ENCODE measurements around the gene UVRAG.
A peak's percentile ranks its signal among the peaks of the same experiment; 100 is the strongest.

UVRAG gene

GRCh38 chr11:76023236-76024068 lies 208.4 kb downstream of the UVRAG start:
- Histone ChIP-seq H2AFZ (ENCODE audit: low read length) (no peak overlapping the region), H3K9me2 (replicated peaks; ENCODE audit: insufficient read depth, low read length) (no peaks in the 10 kb centered on the region), H3K9me3 (replicated peaks; ENCODE audit: insufficient read depth, low read length) (no peaks in the 10 kb centered on the region), H3K27ac (ENCODE audit: low read length) (peak overlapping the region; percentile 34; the same call in 1 of the 2 replicates), H3K27me3 (replicated peaks; ENCODE audit: insufficient read depth, low read length) (no peaks in the 10 kb centered on the region), H3K4me2 (ENCODE audit: low read depth, low read length) (peak overlapping the region; percentile 24; the same call in 1 of the 2 replicates), H3K36me3 (replicated peaks; ENCODE audit: insufficient read depth, low read length) (no peaks in the 10 kb centered on the region), H3K79me2 (ENCODE audit: low read length) (no peaks in the 10 kb centered on the region), H3F3A (ENCODE audit: insufficient read depth, low read length) (peaks cover 39% of the 10 kb centered on the region), H4K20me1 (ENCODE audit: insufficient read depth, low read length) (no peaks in the 10 kb centered on the region), H3K4me1 (ENCODE audit: low read length) (peaks cover 50% of the 10 kb centered on the region), H3K4me3 (ENCODE audit: low read length) (no peak overlapping the region), H3K9ac (ENCODE audit: low read length) (no peak overlapping the region)
- TF ChIP-seq, protein P1, sequence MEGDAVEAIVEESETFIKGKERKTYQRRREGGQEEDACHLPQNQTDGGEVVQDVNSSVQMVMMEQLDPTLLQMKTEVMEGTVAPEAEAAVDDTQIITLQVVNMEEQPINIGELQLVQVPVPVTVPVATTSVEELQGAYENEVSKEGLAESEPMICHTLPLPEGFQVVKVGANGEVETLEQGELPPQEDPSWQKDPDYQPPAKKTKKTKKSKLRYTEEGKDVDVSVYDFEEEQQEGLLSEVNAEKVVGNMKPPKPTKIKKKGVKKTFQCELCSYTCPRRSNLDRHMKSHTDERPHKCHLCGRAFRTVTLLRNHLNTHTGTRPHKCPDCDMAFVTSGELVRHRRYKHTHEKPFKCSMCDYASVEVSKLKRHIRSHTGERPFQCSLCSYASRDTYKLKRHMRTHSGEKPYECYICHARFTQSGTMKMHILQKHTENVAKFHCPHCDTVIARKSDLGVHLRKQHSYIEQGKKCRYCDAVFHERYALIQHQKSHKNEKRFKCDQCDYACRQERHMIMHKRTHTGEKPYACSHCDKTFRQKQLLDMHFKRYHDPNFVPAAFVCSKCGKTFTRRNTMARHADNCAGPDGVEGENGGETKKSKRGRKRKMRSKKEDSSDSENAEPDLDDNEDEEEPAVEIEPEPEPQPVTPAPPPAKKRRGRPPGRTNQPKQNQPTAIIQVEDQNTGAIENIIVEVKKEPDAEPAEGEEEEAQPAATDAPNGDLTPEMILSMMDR (IDR thresholded peaks at IDR 0.05; ENCODE audit: low read length) = no peak
- TF ChIP-seq EZH2phosphoT487 (IDR thresholded peaks at IDR 0.05; ENCODE audit: low read length) (no peak), EZH2 (optimal IDR thresholded peaks at IDR 0.05; ENCODE audit: low read depth, low read length) (no peak)
- DNase-seq = peak; percentile 57

- H3K27ac ChIP-seq (ENCODE audit: low read length) = peak overlapping the region; percentile 67; the same call in 1 of the 2 replicates
- H3K4me1 ChIP-seq (ENCODE audit: low read length) = peaks cover 50% of the 10 kb centered on the region
- H3K9me3 ChIP-seq (replicated peaks; ENCODE audit: insufficient read depth, low read length) = no peaks in the 10 kb centered on the region
- no peak for TF ChIP-seq EZH2phosphoT487 (IDR thresholded peaks at IDR 0.05; ENCODE audit: low read length)
- no peak for TF ChIP-seq EZH2 (optimal IDR thresholded peaks at IDR 0.05; ENCODE audit: low read depth, low read length)
- TF ChIP-seq, protein P1 (IDR thresholded peaks at IDR 0.05; ENCODE audit: low read length) = no peak
- H3K27me3 ChIP-seq (replicated peaks; ENCODE audit: insufficient read depth, low read length) = no peaks in the 10 kb centered on the region
- H3K4me2 ChIP-seq (ENCODE audit: low read depth, low read length) = peak overlapping the region; percentile 55
- H2AFZ ChIP-seq (ENCODE audit: low read length) = no peak overlapping the region
- DNase-seq = peak; percentile 93
- no peaks in the 10 kb centered on the region for H3K79me2 ChIP-seq (ENCODE audit: low read length)
- 0 out of 2 replicates have a peak overlapping the region, but pooled peaks have one; percentile 1 for H3K9ac ChIP-seq (ENCODE audit: low read length)
- no peak overlapping the region for H3K4me3 ChIP-seq (ENCODE audit: low read length)
- H3K36me3 ChIP-seq (replicated peaks; ENCODE audit: insufficient read depth, low read length) = no peaks in the 10 kb centered on the region
- no peaks in the 10 kb centered on the region for H4K20me1 ChIP-seq (ENCODE audit: insufficient read depth, low read length)
- H3K9me2 ChIP-seq (replicated peaks; ENCODE audit: insufficient read depth, low read length) = no peaks in the 10 kb centered on the region
- H3F3A ChIP-seq (ENCODE audit: insufficient read depth, low read length) = peaks cover 39% of the 10 kb centered on the region
Measured at GRCh38 chr11:76025068-76025467, 210.1 kb downstream of the UVRAG start.

- H3K9ac ChIP-seq (ENCODE audit: low read length) = no peak overlapping the region
- no peaks in the 10 kb centered on the region for H4K20me1 ChIP-seq (ENCODE audit: insufficient read depth, low read length)
- peak overlapping the region; percentile 55; the same call in 1 of the 2 replicates for H3K4me2 ChIP-seq (ENCODE audit: low read depth, low read length)
- H2AFZ ChIP-seq (ENCODE audit: low read length) = no peak overlapping the region
- TF ChIP-seq, protein P1 (IDR thresholded peaks at IDR 0.05; ENCODE audit: low read length) = no peak
- no peak for TF ChIP-seq EZH2 (optimal IDR thresholded peaks at IDR 0.05; ENCODE audit: low read depth, low read length)
- H3F3A ChIP-seq (ENCODE audit: insufficient read depth, low read length) = peaks cover 39% of the 10 kb centered on the region
- peak overlapping the region; percentile 67; the same call in 1 of the 2 replicates for H3K27ac ChIP-seq (ENCODE audit: low read length)
- H3K79me2 ChIP-seq (ENCODE audit: low read length) = no peaks in the 10 kb centered on the region
- no peaks in the 10 kb centered on the region for H3K36me3 ChIP-seq (replicated peaks; ENCODE audit: insufficient read depth, low read length)
- no peak for DNase-seq
- H3K9me2 ChIP-seq (replicated peaks; ENCODE audit: insufficient read depth, low read length) = no peaks in the 10 kb centered on the region
- no peaks in the 10 kb centered on the region for H3K9me3 ChIP-seq (replicated peaks; ENCODE audit: insufficient read depth, low read length)
- peaks cover 50% of the 10 kb centered on the region for H3K4me1 ChIP-seq (ENCODE audit: low read length)
- no peaks in the 10 kb centered on the region for H3K27me3 ChIP-seq (replicated peaks; ENCODE audit: insufficient read depth, low read length)
- no peak overlapping the region for H3K4me3 ChIP-seq (ENCODE audit: low read length)
Measured at GRCh38 chr11:76025817-76026216, 210.8 kb downstream of the UVRAG start.
